ENCODE results near the gene PDS5A. TPM values are rescaled to one million over a fixed set of nuclear protein-coding genes. Genes with fewer than 3 reads are reported as not detected.

Gene PDS5A
- total RNA-seq, 4 donors from 2014 or later = 42.9 to 107 (median 68.9) TPM

- no peaks in the 10 kb centered on the region for H3K36me3 ChIP-seq
These were observed 89.2 kb downstream of the PDS5A start for GRCh38 chr4:39888541-39888940.

GRCh38 chr4:39883646-39884045 is 94.1 kb downstream of the PDS5A start:
- Histone ChIP-seq H3K9me3 (no peaks in the 10 kb centered on the region), H3K4me3 (no peak overlapping the region), H3K4me1 (no peaks in the 10 kb centered on the region), H3K27me3 (no peaks in the 10 kb centered on the region), H3K27ac (no peak overlapping the region), H3K36me3 (no peaks in the 10 kb centered on the region)
- no peak for DNase-seq
- no peak for TF ChIP-seq POLR2A (IDR thresholded peaks at IDR 0.05)
- no peak for TF ChIP-seq CTCF (IDR thresholded peaks at IDR 0.05)
- intact Hi-C loops (cut with DNase I; ENCODE audit: low total_unique reads) = no loop called here

More at GRCh38 chr4:39888541-39888940, 89.2 kb downstream of the PDS5A start:
- Histone ChIP-seq H3K9me3 (no peaks in the 10 kb centered on the region), H3K27ac (no peak overlapping the region), H3K4me3 (no peak overlapping the region), H3K4me1 (no peaks in the 10 kb centered on the region), H3K27me3 (no peaks in the 10 kb centered on the region)
- intact Hi-C loops (cut with DNase I; ENCODE audit: low total_unique reads) = no loop called here
- TF ChIP-seq CTCF (IDR thresholded peaks at IDR 0.05) (no peak), POLR2A (IDR thresholded peaks at IDR 0.05) (no peak)
- no peak for DNase-seq

GRCh38 chr4:39881789-39882188 is 95.9 kb downstream of the PDS5A start:
- DNase-seq = no peak
- Histone ChIP-seq H3K27ac (no peak overlapping the region), H3K36me3 (no peaks in the 10 kb centered on the region), H3K4me1 (no peaks in the 10 kb centered on the region), H3K9me3 (no peaks in the 10 kb centered on the region), H3K4me3 (no peak overlapping the region), H3K27me3 (no peaks in the 10 kb centered on the region)
- intact Hi-C loops (cut with DNase I; ENCODE audit: low total_unique reads) = no loop called here
- TF ChIP-seq POLR2A (IDR thresholded peaks at IDR 0.05) (no peak), CTCF (IDR thresholded peaks at IDR 0.05) (no peak)

DNA sequence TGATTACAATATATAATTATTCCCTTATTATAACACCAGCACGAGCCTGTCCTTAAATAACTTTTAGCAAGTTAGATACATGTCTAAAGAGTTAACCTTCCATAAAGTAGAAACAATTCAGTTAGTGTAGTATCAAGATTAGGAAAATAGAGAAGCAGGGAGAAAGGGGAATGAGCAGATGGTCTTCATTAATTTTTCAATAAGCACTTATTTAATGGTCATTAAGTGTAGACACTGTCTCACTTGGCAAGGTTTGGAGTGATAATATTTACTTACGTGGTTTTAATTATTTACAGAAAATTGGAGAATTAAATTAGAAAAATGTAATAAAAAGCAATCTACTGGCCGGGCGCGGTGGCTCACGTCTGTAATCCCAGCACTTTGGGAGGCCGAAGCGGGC is 99.7 kb downstream of the PDS5A start:
- no peaks in the 10 kb centered on the region for H3K36me3 ChIP-seq

GRCh38 chr4:39873823-39874222 is 103.9 kb downstream of the PDS5A start:
- no peaks in the 10 kb centered on the region for H3K4me1 ChIP-seq
- no peaks in the 10 kb centered on the region for H3K9me3 ChIP-seq
- intact Hi-C loops (cut with DNase I; ENCODE audit: low total_unique reads) = no loop called here
- TF ChIP-seq POLR2A (IDR thresholded peaks at IDR 0.05) (no peak), CTCF (IDR thresholded peaks at IDR 0.05) (no peak)
- no peak for DNase-seq
- no peak overlapping the region for H3K4me3 ChIP-seq
- no peaks in the 10 kb centered on the region for H3K36me3 ChIP-seq
- no peaks in the 10 kb centered on the region for H3K27me3 ChIP-seq
- no peak overlapping the region for H3K27ac ChIP-seq

More for the DNA sequence above, 99.7 kb downstream of the PDS5A start:
- Histone ChIP-seq H3K9me3 (no peaks in the 10 kb centered on the region), H3K4me1 (no peaks in the 10 kb centered on the region), H3K27ac (no peak overlapping the region), H3K4me3 (no peak overlapping the region), H3K27me3 (no peaks in the 10 kb centered on the region)
- intact Hi-C loops (cut with DNase I; ENCODE audit: low total_unique reads) = no loop called here
- no peak for DNase-seq
- TF ChIP-seq POLR2A (IDR thresholded peaks at IDR 0.05) (no peak), CTCF (IDR thresholded peaks at IDR 0.05) (no peak)
